Caco-2 (cell line): ENCODE results near the gene PITPNM2. TPM values are rescaled to one million over a fixed set of nuclear protein-coding genes. Genes with fewer than 3 reads are reported as not detected.

Experiments used
- BruUV-seq: library from RNA; stranded (reverse); fragments of 400-500 nt; replicated peaks from 2 replicates; lab custom pipeline; 2021; lab: Mats Ljungman, UMichigan
- CTCF ChIA-PET: fragments of 300-600 bp; sonication (Branson Sonifier 250); formaldehyde crosslinking; loops from one replicate; lab custom pipeline; 2022; ENCODE audit warnings: antibody characterized with exemption; lab: Charles Lee
- POLR2A ChIA-PET: fragments of 300-600 bp; sonication (Branson Sonifier 250); formaldehyde crosslinking; loops from one replicate; lab custom pipeline; 2022; ENCODE audit warnings: antibody characterized with exemption; lab: Charles Lee
- DNase-seq, 2 experiments: peaks; one replicate each; pipeline versions ENCODE4 v3.0.0 to v3.0.0-alpha.2; 2020 to 2022
- H3K27me3 ChIP-seq: replicated peaks from 2 replicates; pipeline ENCODE4 v1.6.0; 2011; ENCODE audit warnings: low read length; ENCODE audit not compliant: control insufficient read depth, insufficient read depth
- H3K36me3 ChIP-seq: 2 replicates; pipeline ENCODE4 v1.5.1; 2011; ENCODE audit warnings: low read length; ENCODE audit not compliant: control insufficient read depth, insufficient read depth
- H3K4me1 ChIP-seq: fragments of 250-450 bp; sonication (Bioruptor Pico); 2 replicates; pipeline ENCODE4 v1.5.1; 2020; ENCODE audit warnings: mild to moderate bottlenecking
- H3K4me3 ChIP-seq: 2 replicates; pipeline ENCODE4 v1.5.1; 2011; ENCODE audit warnings: low read depth, mild to moderate bottlenecking, control low read depth, low read length
- H3K9me3 ChIP-seq: fragments of 250-450 bp; sonication (Bioruptor Pico); 2 replicates; pipeline ENCODE4 v1.5.1; 2020; ENCODE audit warnings: mild to moderate bottlenecking, moderate library complexity
- H3K27ac Mint-ChIP-seq: one replicate; pipeline ENCODE4 v1.8.0; 2022; ENCODE audit warnings: mixed read lengths; ENCODE audit not compliant: unreplicated experiment
- H3K27me3 Mint-ChIP-seq: one replicate; pipeline ENCODE4 v1.8.0; 2022; ENCODE audit warnings: mixed read lengths; ENCODE audit not compliant: insufficient read depth, unreplicated experiment
- H3K36me3 Mint-ChIP-seq: one replicate; pipeline ENCODE4 v1.8.0; 2022; ENCODE audit warnings: mild to moderate bottlenecking, mixed read lengths; ENCODE audit not compliant: insufficient read depth, unreplicated experiment
- H3K4me1 Mint-ChIP-seq: one replicate; pipeline ENCODE4 v1.8.0; 2022; ENCODE audit warnings: low read depth, mixed read lengths; ENCODE audit not compliant: unreplicated experiment
- H3K4me3 Mint-ChIP-seq: one replicate; pipeline ENCODE4 v1.8.0; 2022; ENCODE audit warnings: mild to moderate bottlenecking, moderate library complexity, mixed read lengths; ENCODE audit not compliant: unreplicated experiment
- H3K9me3 Mint-ChIP-seq: one replicate; pipeline ENCODE4 v1.8.0; 2022; ENCODE audit warnings: mixed read lengths; ENCODE audit not compliant: unreplicated experiment
- intact Hi-C: fragments of 100-400 bp; cut with micrococcal nuclease; formaldehyde crosslinking; loops from one replicate; pipeline ENCODE4 v1.10.0; 2022; ENCODE audit not compliant: unreplicated experiment
- total RNA-seq: library from RNA; stranded (reverse); gene quantifications from 2 replicates; pipeline ENCODE4 v1.2.3, GENCODE V29; 2022
- TF ChIP-seq, protein P1 (sequence below), 2 experiments: fragments of 200-600 bp in 1 of 2; IDR thresholded peaks; 1 replicate in 1 of 2; 2 replicates in 1 of 2; pipeline versions ENCODE4 v1.5.1 to v1.8.0; 2011 to 2022; ENCODE audit warnings: antibody characterized with exemption in 1 of 2, control low read depth in 1 of 2, inconsistent platforms in 1 of 2, low read depth in 1 of 2, low read length in 1 of 2, mild to moderate bottlenecking in 1 of 2, moderate library complexity in 1 of 2; ENCODE audit not compliant: insufficient read depth in 1 of 2, severe bottlenecking in 1 of 2, unreplicated experiment in 1 of 2

PITPNM2 gene
- total RNA-seq, 1 experiment from 2014 or later, result 10.6 TPM

DNA sequence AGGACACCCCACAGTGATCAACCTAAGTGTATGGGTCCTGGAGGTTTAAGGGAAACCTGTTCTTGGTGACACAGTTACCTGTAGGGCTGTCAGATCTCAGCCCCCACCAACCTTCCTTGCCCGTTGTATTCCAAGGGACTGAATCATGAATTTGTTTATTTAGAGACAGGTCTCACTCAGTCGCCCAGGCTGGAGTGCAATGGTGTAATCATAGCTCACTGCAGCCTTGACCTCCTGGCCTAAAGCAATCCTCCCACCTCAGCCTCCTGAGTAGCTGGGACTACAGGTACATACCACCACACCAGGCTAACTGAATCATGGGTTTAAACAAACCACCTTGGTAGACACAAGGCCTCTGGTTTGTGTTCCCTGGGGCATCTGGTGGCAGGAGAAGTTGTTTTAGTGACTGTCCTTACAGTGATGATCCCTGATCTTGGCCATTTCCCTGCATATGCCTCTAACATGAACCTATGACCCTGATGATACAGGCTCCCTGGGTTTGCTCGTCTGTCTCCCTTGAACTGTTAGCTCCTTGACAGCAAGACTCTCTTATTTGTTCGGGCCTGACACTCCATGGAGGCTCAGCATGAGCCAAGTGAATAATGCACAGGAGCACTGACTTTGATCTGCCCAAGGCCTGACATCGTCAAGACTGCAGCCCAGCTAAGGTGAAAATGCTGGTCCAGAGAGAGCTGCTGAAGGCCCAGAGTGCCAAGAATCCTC, 47.9 kb downstream of the PITPNM2 start:
- H3K36me3 Mint-ChIP-seq, result no peaks in the 10 kb centered on the region
- intact Hi-C loops, result no loop called here
- ChIA-PET POLR2A (interaction anchor here (0.6 kb wide), 1 partner anchor 336 kb away, joined by 9 read pairs; no protein-coding TSS in a partner anchor), CTCF (no interaction called here)
- no TSS peak for BruUV-seq
- Histone ChIP-seq H3K27me3 (no peaks in the 10 kb centered on the region), H3K36me3 (no peaks in the 10 kb centered on the region), H3K4me1 (no peaks in the 10 kb centered on the region), H3K4me3 (no peak overlapping the region), H3K9me3 (no peaks in the 10 kb centered on the region)
- no peaks in the 10 kb centered on the region for H3K4me1 Mint-ChIP-seq
- TF ChIP-seq, protein P1, sequence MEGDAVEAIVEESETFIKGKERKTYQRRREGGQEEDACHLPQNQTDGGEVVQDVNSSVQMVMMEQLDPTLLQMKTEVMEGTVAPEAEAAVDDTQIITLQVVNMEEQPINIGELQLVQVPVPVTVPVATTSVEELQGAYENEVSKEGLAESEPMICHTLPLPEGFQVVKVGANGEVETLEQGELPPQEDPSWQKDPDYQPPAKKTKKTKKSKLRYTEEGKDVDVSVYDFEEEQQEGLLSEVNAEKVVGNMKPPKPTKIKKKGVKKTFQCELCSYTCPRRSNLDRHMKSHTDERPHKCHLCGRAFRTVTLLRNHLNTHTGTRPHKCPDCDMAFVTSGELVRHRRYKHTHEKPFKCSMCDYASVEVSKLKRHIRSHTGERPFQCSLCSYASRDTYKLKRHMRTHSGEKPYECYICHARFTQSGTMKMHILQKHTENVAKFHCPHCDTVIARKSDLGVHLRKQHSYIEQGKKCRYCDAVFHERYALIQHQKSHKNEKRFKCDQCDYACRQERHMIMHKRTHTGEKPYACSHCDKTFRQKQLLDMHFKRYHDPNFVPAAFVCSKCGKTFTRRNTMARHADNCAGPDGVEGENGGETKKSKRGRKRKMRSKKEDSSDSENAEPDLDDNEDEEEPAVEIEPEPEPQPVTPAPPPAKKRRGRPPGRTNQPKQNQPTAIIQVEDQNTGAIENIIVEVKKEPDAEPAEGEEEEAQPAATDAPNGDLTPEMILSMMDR (IDR thresholded peaks at IDR 0.05; ENCODE audit: insufficient read depth in 1 of 2, low read depth in 1 of 2, low read length in 1 of 2, severe bottlenecking in 1 of 2, unreplicated experiment in 1 of 2), result no peak
- no peak for DNase-seq
- no peaks in the 10 kb centered on the region for H3K27me3 Mint-ChIP-seq
- no peaks in the 10 kb centered on the region for H3K9me3 Mint-ChIP-seq
- H3K27ac Mint-ChIP-seq, result no peak overlapping the region
- H3K4me3 Mint-ChIP-seq, result no peak overlapping the region

DNA sequence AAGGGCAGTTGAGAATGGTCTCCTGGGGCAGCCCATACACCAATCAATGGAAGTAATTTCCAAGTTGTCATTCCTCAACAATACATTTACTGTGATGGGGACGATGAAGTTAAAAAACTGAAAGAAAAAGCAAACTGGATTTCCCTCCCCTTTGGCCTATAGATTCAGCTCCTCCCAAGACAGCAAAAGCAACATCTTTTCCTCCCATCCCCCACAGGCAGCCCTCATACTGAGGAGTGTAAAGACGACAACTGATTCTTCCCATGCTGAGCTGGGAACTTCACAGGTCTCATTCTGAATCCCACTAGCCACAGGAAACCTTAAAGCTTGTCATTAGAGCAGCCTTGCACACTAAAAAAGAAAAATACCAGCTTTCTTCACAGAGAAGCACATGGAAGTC, 48.5 kb downstream of the PITPNM2 start:
- BruUV-seq, result no TSS peak
- POLR2A ChIA-PET, result no interaction called here

DNA sequence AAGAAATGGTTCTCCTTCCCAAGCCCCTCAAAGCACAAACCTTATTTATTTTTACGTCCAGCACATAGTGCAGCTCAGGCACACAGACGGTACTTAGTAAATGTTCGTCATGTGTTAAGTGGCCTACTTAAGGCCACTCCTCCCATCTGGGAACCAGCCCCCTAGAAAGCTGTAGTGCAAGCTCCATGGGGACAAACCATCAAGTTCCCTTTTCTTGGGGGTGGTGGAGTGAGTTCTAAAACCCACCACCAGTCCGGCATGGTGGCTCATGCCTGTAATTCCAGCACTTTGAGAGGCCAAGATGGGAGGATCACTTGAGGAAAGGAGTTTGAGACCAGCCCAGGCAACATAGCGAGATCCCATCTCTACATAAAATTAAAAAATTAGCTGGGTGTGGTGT, 49.4 kb downstream of the PITPNM2 start:
- Histone ChIP-seq H3K36me3 (no peaks in the 10 kb centered on the region), H3K9me3 (no peaks in the 10 kb centered on the region), H3K4me3 (no peak overlapping the region), H3K4me1 (no peaks in the 10 kb centered on the region), H3K27me3 (no peaks in the 10 kb centered on the region)
- Mint-ChIP-seq H3K4me1 (no peaks in the 10 kb centered on the region), H3K36me3 (no peaks in the 10 kb centered on the region), H3K9me3 (no peaks in the 10 kb centered on the region), H3K27me3 (no peaks in the 10 kb centered on the region), H3K27ac (no peak overlapping the region), H3K4me3 (no peak overlapping the region)
- intact Hi-C loops, result no loop called here
- no TSS peak for BruUV-seq
- TF ChIP-seq, protein P1 (IDR thresholded peaks at IDR 0.05; ENCODE audit: insufficient read depth in 1 of 2, low read depth in 1 of 2, low read length in 1 of 2, severe bottlenecking in 1 of 2, unreplicated experiment in 1 of 2), result no peak
- ChIA-PET CTCF (no interaction called here), POLR2A (no interaction called here)
- no peak for DNase-seq

More for the DNA sequence above, 48.5 kb downstream of the PITPNM2 start:
- Histone ChIP-seq H3K4me3 (no peak overlapping the region), H3K36me3 (no peaks in the 10 kb centered on the region), H3K27me3 (no peaks in the 10 kb centered on the region), H3K4me1 (no peaks in the 10 kb centered on the region), H3K9me3 (no peaks in the 10 kb centered on the region)
- no peaks in the 10 kb centered on the region for H3K9me3 Mint-ChIP-seq
- no peak overlapping the region for H3K4me3 Mint-ChIP-seq
- H3K4me1 Mint-ChIP-seq, result no peaks in the 10 kb centered on the region
- intact Hi-C loops, result no loop called here
- no peak for DNase-seq
- no peaks in the 10 kb centered on the region for H3K36me3 Mint-ChIP-seq
- H3K27me3 Mint-ChIP-seq, result no peaks in the 10 kb centered on the region
- H3K27ac Mint-ChIP-seq, result no peak overlapping the region
- CTCF ChIA-PET, result no interaction called here
- TF ChIP-seq, protein P1 (IDR thresholded peaks at IDR 0.05; ENCODE audit: insufficient read depth in 1 of 2, low read depth in 1 of 2, low read length in 1 of 2, severe bottlenecking in 1 of 2, unreplicated experiment in 1 of 2), result no peak

Other genes with a start within 250 kb of the PITPNM2 start
- 6.7 and 8.1 TPM in 2 replicates for gene ABCB9, start 184.6 kb downstream of the PITPNM2 start, total RNA-seq
- 21.6 and 22.7 TPM in 2 replicates for gene OGFOD2, start 175.8 kb downstream of the PITPNM2 start, total RNA-seq
- gene ARL6IP4, start 170.4 kb downstream of the PITPNM2 start, total RNA-seq, result 99.6 and 103 TPM in 2 replicates
- 41.1 and 43.1 TPM in 2 replicates for gene MPHOSPH9, start 82.1 kb upstream of the PITPNM2 start, total RNA-seq
- gene MTRFR, start 82.3 kb upstream of the PITPNM2 start, total RNA-seq, result 20.2 and 21.0 TPM in 2 replicates
- 81.2 and 86.8 TPM in 2 replicates for gene CDK2AP1, start 120.8 kb upstream of the PITPNM2 start, total RNA-seq
- 53.8 and 54.9 TPM in 2 replicates for gene SBNO1, start 213.8 kb upstream of the PITPNM2 start, total RNA-seq
- 64.6 and 79.2 TPM in 2 replicates for gene KMT5A, start 233.0 kb upstream of the PITPNM2 start, total RNA-seq